Upper lobe of left lung (tissue), 4 donors: ENCODE results near the gene ADNP2.

ENCODE experiments used
- POLR2A ChIP-seq, 4 donors: fragments of 450-650 bp; IDR thresholded peaks; one replicate each; pipeline ENCODE4 v1.5.1; 2016 to 2017; ENCODE audit warnings: antibody characterized with exemption in 4 of 4, mild to moderate bottlenecking in 2 of 4
- POLR2AphosphoS5 ChIP-seq, 2 donors: sonication (generic); formaldehyde crosslinking; IDR thresholded peaks; one replicate each; pipeline ENCODE4 v1.5.1; 2017; ENCODE audit warnings: antibody characterized with exemption in 2 of 2
- TF ChIP-seq, protein P1 (sequence below), 6 experiments: fragments of 450-650 bp in 4 of 6; fragments of 200-600 bp in 2 of 6; sonication (generic) in 2 of 6; IDR thresholded peaks; one replicate each; pipeline ENCODE4 v1.5.1; 2016 to 2019; ENCODE audit warnings: antibody characterized with exemption in 6 of 6

DNA sequence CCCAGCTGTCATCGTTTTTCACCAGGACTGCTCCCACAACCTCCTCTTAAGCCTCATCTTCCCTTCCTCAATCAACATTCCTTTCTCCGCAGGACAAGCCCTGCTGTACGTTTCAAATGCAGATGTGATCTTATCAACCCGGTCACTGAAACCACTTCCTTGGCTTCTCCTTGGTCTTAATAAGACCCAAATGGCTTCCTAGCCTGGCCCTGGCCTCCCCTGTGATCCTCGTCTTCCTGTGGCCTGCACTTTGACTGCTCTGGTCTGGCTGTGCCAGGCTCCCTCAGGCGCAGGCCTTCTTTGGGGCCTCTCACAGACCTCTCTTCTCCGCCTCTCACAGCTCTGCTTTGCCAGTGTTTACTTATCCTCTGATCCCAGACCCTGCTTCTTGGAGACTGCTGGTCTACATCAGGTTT, 4.7 kb upstream of the ADNP2 start:
- TF ChIP-seq POLR2AphosphoS5 (IDR thresholded peaks at IDR 0.05) (no peak), POLR2A (IDR thresholded peaks at IDR 0.05) (no peak)
- TF ChIP-seq, protein P1, sequence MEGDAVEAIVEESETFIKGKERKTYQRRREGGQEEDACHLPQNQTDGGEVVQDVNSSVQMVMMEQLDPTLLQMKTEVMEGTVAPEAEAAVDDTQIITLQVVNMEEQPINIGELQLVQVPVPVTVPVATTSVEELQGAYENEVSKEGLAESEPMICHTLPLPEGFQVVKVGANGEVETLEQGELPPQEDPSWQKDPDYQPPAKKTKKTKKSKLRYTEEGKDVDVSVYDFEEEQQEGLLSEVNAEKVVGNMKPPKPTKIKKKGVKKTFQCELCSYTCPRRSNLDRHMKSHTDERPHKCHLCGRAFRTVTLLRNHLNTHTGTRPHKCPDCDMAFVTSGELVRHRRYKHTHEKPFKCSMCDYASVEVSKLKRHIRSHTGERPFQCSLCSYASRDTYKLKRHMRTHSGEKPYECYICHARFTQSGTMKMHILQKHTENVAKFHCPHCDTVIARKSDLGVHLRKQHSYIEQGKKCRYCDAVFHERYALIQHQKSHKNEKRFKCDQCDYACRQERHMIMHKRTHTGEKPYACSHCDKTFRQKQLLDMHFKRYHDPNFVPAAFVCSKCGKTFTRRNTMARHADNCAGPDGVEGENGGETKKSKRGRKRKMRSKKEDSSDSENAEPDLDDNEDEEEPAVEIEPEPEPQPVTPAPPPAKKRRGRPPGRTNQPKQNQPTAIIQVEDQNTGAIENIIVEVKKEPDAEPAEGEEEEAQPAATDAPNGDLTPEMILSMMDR (IDR thresholded peaks at IDR 0.05) = no peak
